Smooth muscle cell of the umbilical artery (primary cell): ENCODE data around the gene RAPGEF5. TPM values are rescaled to one million over a fixed set of nuclear protein-coding genes. Genes with fewer than 3 reads are reported as not detected.

Source experiments
- total RNA-seq: library from RNA; depleted of rRNA; stranded (reverse); fragments of >200 nt; gene quantifications from 2 replicates; pipeline ENCODE4 v1.2.3, GENCODE V29; 2014

RAPGEF5 gene
- total RNA-seq: 1.5 and 1.6 TPM in 2 replicates

GRCh38 chr7:22356701-22357310 lies at the start of gene RAPGEF5:
RAPGEF5 (minus strand) TSS chr7:22357154; CDS start chr7:22357060, 94 bp downstream.

Other genes starting within 250 kb of the RAPGEF5 start
- gene STEAP1B, start 143.0 kb upstream of the RAPGEF5 start, total RNA-seq: 1.5 and 11.4 TPM in 2 replicates